ENCODE results near the gene TPST1. TPM values are rescaled to one million over a fixed set of nuclear protein-coding genes. Genes with fewer than 3 reads are reported as not detected.

The TPST1 gene
- total RNA-seq, 2 donors from 2014 or later: 9.0 to 9.3 TPM

- DNase-seq (ENCODE audit: low spot score): no peak
Measured at GRCh38 chr7:66176914-66177313, 28.2 kb upstream of the TPST1 start.

GRCh38 chr7:66178258-66178657 is 26.9 kb upstream of the TPST1 start:
- no peak for DNase-seq (ENCODE audit: low spot score)
- H3K27me3 ChIP-seq: no peaks in the 10 kb centered on the region
- peaks cover 0 to 3% of the 10 kb centered on the region in 2 donors for H3K9me3 ChIP-seq
- H3K27ac ChIP-seq: no peak overlapping the region
- TF ChIP-seq CTCF (IDR thresholded peaks at IDR 0.05): no peak
- H3K4me1 ChIP-seq: no peaks in the 10 kb centered on the region
- H3K36me3 ChIP-seq: no peaks in the 10 kb centered on the region
- no peak overlapping the region for H3K4me3 ChIP-seq

More at GRCh38 chr7:66176914-66177313, 28.2 kb upstream of the TPST1 start:
- Histone ChIP-seq H3K36me3 (no peaks in the 10 kb centered on the region), H3K27me3 (no peaks in the 10 kb centered on the region), H3K4me3 (no peak overlapping the region), H3K27ac (no peak overlapping the region), H3K4me1 (no peaks in the 10 kb centered on the region), H3K9me3 (peaks cover 0 to 3% of the 10 kb centered on the region in 2 donors)
- TF ChIP-seq CTCF (IDR thresholded peaks at IDR 0.05): no peak

GRCh38 chr7:66181329-66181728 is 23.8 kb upstream of the TPST1 start:
- DNase-seq (ENCODE audit: low spot score): no peak
- Histone ChIP-seq H3K27ac (no peak overlapping the region), H3K27me3 (no peaks in the 10 kb centered on the region), H3K4me1 (no peaks in the 10 kb centered on the region), H3K9me3 (peaks cover 0 to 3% of the 10 kb centered on the region in 2 donors), H3K4me3 (no peak overlapping the region), H3K36me3 (no peaks in the 10 kb centered on the region)
- no peak for TF ChIP-seq CTCF (IDR thresholded peaks at IDR 0.05)

GRCh38 chr7:66181845-66182244 is 23.3 kb upstream of the TPST1 start:
- Histone ChIP-seq H3K27me3 (no peaks in the 10 kb centered on the region), H3K27ac (no peak overlapping the region), H3K4me3 (no peak overlapping the region), H3K9me3 (peaks cover 0 to 3% of the 10 kb centered on the region in 2 donors), H3K4me1 (no peaks in the 10 kb centered on the region), H3K36me3 (no peaks in the 10 kb centered on the region)
- TF ChIP-seq CTCF (IDR thresholded peaks at IDR 0.05): no peak
- no peak for DNase-seq (ENCODE audit: low spot score)

- no peak overlapping the region for H3K4me3 ChIP-seq
- no peaks in the 10 kb centered on the region for H3K4me1 ChIP-seq
- H3K27me3 ChIP-seq: no peaks in the 10 kb centered on the region
- no peak for TF ChIP-seq CTCF (IDR thresholded peaks at IDR 0.05)
- H3K27ac ChIP-seq: no peak overlapping the region
- no peaks in the 10 kb centered on the region for H3K36me3 ChIP-seq
- peaks cover 0 to 3% of the 10 kb centered on the region in 2 donors for H3K9me3 ChIP-seq
- DNase-seq (ENCODE audit: low spot score): no peak
Measured at GRCh38 chr7:66182920-66183319, 22.2 kb upstream of the TPST1 start.

GRCh38 chr7:66183700-66184099 is 21.4 kb upstream of the TPST1 start:
- Histone ChIP-seq H3K9me3 (no peaks in the 10 kb centered on the region), H3K36me3 (no peaks in the 10 kb centered on the region), H3K27me3 (no peaks in the 10 kb centered on the region), H3K27ac (no peak overlapping the region), H3K4me1 (no peaks in the 10 kb centered on the region), H3K4me3 (no peak overlapping the region)
- TF ChIP-seq CTCF (IDR thresholded peaks at IDR 0.05): no peak
- DNase-seq (ENCODE audit: low spot score): no peak
